Astrocyte (in vitro differentiated cells and primary cell): Measurements from ENCODE around the gene RRP1.

Experiments
- CTCF ChIP-seq: IDR thresholded peaks from 2 replicates; pipeline ENCODE4 v1.5.1; 2011; ENCODE audit warnings: low read depth, mild to moderate bottlenecking, inconsistent platforms, low read length, moderate library complexity; ENCODE audit not compliant: insufficient read depth
- EZH2 ChIP-seq: IDR thresholded peaks from 2 replicates; pipeline ENCODE4 v1.6.1; 2012; ENCODE audit warnings: mild to moderate bottlenecking, low read length, inconsistent platforms; ENCODE audit not compliant: insufficient read depth

- TF ChIP-seq CTCF (no peak), EZH2 (no peak)
Observed at GRCh38 chr21:43783098-43783700, 6.2 kb upstream of the RRP1 start.
